HS-5 (cell line): Measurements from ENCODE around the gene ANKMY1.

Experiments used
- DNase-seq: peaks from one replicate; pipeline ENCODE4 v3.0.0-alpha.2; 2012; ENCODE audit warnings: low read depth

Gene ANKMY1

DNA sequence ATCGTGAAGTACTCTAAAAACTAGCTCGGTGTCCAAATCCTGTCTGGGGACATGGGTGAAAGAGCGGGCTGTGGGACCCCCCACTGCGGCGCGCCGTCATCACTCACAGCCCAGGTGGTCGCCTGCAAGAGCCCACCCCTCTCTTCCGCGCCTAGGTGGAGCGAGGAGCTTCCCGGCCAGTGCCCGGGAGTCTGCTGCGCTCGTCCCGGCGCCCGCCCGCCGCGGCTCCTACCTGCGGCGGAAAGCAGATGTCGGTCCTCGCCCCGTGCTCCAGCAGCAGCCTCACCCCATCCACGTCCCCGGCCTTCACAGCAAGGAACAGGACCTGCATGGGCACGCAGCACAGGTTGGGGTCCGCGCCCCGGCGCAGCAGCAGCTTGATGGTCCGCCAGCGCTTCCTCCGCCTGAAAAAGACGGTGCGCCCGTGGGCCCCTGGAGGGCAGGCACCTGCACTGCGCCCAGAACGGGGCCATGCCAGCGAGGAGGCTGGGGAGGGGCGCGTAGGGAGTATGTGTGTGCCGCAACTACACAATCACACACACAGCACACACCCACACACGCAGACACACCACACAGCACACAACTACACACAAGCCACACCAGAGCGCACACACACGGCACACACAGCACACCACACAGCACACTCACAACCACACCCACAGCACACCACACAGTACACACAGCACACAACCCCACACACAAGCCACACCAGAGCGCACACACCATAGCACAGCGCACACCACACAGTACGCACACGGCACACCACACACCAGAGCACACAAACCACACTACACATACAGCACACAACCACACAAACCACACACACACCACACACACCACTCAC lies 37.4 kb downstream of the ANKMY1 start:
- no peak for DNase-seq

DNA sequence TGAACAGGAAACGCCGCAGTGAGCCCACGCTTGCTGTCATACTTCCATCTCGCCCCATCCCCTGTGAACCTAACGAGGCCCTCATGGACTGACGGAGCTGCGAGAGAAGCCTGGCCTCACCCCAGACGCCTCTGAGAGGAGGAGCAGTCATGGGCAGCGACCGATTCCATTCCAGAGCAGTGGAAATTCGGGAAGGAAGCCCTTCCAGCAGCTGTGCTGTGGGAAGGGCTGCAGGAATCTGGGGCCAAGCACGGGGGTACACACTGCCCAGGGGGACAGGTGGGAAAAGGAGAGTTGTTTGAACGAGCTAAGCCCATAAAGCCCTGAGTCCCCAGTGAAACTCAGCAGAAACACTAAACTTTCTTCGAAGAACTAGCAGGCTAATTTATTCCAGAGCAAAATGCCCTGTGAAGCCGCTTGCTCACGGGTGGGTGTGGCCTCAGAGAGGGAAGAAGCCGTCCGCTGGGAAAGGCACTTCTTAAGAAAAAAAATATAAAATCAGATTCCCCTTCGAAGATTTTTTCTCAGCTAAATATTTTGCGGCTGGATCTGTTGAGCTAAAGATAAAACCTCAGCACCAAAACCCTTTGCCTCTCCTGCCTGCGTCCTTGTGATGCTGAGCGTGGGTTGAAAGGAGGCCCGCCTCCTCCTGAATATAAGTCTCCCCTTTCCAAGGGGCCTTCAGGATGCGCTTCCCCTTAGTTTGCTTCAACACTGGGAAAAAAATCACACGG lies 38.2 kb downstream of the ANKMY1 start:
- DNase-seq, result no peak

DNA sequence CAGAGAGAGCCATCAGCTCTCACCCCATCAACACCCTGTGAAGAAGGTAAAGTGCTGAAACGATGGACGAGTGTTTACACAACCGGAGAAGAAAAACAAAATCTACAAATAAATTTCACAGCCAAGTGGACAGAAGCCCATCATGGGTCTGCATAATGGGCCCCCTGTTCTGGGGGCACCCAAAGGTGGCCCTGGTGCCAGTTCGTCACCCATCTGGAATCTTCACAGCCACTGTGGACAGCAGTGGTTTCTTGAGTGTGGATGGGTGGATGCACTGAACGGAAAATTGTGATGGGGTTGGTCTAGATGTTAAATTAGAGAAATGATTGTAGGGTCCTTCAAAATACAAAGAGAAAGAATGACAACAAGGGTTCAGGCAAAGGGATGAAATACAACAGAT lies 38.8 kb downstream of the ANKMY1 start:
- no peak for DNase-seq

GRCh38 chr2:240517342-240517741 lies 40.4 kb downstream of the ANKMY1 start:
- no peak for DNase-seq

GRCh38 chr2:240514631-240515030 lies 43.2 kb downstream of the ANKMY1 start:
- no peak for DNase-seq

- peak; percentile 49 for DNase-seq
These were observed 44.1 kb downstream of the ANKMY1 start for GRCh38 chr2:240513549-240514287.

DNA sequence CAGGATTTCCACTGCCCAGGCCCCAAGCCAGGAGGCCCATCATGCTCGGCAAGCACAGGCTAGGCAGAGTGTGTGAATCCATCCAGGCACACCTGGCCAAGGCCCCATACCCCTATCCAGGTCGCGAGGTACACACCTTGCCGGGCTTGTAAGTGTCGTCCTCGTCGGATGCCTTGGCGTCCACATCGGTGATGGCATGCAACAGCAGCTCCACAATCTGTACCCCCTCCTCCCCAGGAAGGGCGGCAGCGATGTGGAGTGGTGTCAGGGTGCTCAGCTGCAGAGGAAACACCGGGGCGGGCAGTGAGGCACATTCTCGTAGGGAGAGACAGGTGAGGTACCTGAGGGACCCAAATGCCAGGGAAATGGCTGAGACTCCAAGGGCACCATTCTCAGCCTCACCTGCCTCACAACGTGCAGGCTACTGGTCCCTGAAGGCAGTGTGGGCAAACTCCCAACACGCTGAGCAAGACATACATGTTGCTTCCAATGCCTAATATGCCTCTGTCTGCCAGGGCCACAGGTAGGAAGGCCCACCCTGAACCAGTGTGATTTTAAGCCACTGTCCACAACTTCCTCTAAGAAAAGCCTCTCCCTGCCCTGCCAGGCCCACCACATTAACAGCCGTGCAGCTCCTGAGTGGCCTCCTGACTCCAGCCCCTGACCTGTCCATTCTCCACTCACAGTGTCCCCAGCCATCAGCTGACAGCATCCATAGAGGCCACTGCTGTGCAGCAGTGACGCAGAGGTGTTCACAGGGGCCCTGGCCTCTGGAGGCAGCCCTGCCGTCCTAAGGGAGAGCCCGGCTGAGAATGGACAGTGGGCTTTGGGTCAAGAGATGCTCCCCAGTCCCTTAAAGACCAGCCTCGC lies 44.9 kb downstream of the ANKMY1 start:
- DNase-seq, result no peak

DNA sequence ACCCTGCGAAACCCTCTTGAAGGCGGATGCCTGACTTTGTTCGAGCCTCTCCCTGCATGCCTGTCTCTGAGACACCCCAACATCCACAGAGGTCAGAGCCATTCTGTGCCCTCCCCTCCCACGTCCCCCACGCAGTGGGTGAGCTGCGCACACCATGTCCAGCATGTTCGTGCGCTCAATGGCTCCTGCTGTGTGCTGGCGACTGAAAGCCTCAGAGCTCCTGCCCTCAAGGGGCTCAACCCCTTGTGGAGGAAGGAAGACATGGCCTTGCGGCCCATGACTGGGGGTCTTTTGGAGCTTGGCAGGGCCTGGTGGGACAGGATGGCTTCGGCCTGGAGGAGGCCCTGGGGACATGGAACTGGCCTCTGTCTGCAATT lies 45.7 kb downstream of the ANKMY1 start:
- no peak for DNase-seq

GRCh38 chr2:240511351-240512108 lies 46.3 kb downstream of the ANKMY1 start:
- DNase-seq, result no peak

- no peak for DNase-seq
These were observed 47.1 kb downstream of the ANKMY1 start for GRCh38 chr2:240510513-240511210.

DNA sequence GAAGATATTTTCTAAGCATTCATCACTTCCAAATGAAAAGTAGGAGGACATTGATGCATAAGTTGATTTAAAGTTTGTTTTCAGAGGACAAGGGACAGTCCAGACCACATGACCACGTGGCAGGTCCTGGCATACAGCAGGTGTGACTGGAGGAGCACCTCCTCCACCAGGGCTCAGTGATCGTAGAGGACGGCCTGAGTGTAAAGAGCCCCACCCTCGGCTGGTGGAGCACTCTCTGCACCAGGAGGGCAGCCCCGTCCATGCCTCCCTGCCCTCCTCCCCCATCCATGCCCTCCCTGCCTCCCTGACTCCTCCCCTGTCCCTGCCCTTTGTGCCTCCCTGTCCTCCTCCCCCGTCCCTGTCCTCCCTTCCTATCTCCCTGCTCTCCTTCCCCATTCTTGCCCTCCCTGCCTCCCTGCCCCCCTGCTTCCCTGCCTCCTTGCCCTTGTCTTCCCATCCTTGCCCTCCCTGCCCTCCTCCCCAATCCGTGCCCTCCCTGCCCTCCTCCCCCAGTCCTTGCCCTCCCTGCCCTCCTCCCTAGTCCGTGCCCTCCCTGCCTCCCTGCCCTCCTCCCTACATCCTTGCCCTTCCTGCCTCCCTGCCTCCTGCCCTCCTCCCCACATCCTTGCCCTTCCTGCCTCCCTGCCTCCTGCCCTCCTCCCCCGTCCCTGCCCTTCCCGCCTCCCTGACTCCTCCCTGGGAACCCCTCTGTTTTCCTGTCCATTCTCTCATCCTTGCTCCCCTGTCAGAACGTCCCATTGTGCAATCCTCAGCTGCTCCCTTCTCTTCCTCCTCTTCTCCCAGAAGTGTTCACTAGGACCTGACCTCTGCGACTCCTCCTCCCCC lies 47.9 kb downstream of the ANKMY1 start:
- no peak for DNase-seq

GRCh38 chr2:240508832-240509545 lies 48.8 kb downstream of the ANKMY1 start:
- DNase-seq, result no peak

GRCh38 chr2:240507778-240508251 lies 50.0 kb downstream of the ANKMY1 start:
- no peak for DNase-seq

DNA sequence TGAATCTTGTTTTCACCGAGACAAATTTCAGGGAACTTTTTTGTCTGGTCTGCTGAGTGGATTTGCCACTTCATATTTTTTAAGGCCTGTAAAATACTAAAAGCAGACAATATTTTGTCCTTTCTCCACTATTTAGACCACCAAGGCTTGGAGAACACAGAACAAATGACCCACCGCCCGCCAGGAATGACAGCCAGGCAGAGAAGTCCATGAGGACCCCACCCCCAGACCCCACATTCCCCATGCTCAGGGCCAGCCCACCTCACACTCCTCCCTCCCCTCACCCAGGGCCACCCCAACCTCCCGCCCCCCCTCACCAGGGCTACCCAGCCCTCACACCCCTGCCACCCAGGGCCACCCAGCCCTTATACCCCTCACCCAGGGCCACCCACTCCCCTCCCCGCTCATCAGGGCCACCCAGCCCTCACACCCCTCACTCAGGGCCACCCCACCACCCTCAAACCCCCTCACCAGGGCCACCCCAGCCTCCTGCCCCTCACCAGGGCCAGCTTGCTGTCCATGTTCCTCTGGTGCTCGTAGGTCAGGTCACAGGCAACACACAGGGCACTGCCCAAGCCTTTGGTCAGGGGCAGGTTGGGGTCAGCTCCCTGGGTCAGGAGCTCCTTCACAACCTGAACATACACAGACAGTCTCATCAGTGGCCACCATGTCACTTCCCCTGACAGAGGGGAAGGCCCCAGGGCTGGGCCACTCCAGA lies 50.6 kb downstream of the ANKMY1 start:
- no peak for DNase-seq

DNA sequence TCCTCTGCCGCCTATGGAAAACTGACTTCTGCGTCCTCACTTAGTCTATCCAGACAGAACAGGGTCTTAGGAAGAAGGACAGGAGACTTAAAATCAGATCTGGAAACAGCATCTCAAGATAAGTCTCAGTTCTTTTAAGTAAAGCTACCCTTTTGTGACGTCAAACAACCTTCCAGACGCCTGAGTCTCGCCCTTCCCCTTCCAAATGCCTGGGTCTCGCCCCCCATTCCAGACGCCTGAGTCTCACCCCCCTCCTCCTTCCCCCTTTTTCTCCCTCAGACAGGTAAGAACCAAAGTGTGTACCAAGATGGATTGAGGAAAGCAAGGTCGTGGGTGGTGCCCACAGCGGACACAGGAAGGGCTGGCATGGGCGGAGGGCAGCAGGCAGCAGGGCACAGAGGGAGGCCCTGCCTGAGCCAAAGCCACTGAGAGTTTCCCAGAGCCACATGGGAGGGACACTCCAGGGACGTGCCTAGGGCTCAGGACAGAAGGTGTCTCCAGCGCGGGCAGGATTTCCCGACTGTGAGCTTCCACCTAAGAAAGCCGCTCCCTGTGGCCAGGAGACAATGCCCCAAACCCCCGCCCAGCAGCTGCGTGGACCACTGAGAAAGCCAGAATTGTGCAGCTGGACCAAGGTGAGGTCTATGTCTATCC lies 51.3 kb downstream of the ANKMY1 start:
- DNase-seq, result no peak

GRCh38 chr2:240505910-240506309 lies 51.9 kb downstream of the ANKMY1 start:
- no peak for DNase-seq

DNA sequence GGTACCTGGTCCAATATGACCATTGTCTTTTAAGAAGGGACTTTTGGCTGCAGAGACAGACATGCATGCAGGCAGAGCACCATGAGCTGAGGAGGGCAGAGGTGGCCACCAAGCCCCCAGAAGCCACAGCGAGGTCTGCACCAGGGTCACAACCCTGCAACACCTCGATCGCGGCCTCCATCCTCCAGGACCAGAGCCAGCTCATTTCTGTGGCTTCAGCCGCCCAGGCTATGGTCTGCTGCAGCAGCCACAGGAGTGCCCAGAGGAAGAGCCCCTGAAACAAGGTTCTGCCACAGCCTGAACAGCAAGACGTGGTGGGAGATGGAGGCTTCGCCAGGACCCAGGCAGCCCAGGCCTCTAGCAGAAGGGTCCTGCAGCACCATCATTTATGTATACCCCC lies 53.9 kb downstream of the ANKMY1 start:
- DNase-seq, result no peak
